Measurements from ENCODE around the gene ADGRD1.
"Not testable (repeated sequence)": the region's sequence is repeated elsewhere in the genome, so short reads cannot be mapped to it uniquely, and the experiment has no call there.

ADGRD1 gene

DNA sequence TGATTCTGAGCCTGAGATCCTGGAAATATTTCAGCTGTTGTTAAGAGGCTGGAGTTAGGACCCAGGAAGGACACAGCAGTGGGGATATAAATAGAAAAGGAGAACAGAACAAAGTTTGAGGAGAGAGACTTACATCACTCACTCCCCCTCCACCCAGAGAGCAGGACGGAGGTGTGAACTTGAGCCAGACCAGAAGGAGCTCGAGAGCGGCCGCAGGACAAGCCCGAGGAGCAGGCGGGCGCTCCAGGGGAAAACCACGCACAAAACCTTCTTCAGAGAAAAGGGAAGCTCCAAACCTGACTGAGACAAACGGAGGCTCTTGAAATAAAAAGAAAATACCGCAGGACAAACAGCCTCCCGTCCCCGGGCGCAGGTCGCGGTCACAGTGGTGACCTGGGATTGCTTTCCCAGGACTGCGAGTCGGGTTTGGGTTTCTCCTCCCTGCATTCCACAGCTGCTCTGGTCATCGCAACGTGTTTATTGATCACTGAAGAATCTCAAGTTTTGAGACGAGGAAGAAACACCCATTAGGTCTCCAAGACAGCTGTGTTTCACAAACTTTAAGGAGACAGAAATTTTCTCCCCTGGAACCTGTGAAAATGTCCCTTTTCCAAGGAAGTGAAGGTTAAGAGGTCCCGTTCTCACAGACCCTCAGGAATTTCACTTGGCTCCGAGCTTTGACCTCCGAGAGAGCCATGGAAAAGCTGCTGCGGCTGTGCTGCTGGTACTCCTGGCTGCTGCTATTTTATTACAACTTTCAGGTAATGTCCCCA is at the start of gene ADGRD1:
TSS of gene ADGRD1 (plus strand) at position 137 of the 773 bp plus-strand sequence. CDS start at position 696, 559 bp downstream.
- peak; percentile 56 for DNase-seq

DNA sequence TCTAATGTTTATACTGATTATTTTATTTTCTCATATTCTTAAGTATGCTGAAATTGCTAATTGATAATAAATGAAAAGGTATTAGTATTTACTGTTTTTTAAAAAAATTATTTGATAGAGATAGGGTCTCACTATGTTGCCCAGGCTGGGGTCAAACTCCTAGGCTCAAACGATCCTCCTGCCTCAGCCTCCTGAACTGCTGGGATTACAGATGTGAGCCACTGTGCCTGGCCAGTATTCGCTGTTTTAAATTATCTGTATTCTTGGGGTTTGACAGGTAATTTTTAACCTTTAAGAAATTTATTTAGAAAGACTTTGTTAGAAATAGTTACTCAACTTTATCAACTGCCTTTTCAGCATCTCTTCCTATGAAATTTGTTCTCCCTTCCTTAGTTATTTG is 49.6 kb upstream of the ADGRD1 start:
- DNase-seq: no peak

DNA sequence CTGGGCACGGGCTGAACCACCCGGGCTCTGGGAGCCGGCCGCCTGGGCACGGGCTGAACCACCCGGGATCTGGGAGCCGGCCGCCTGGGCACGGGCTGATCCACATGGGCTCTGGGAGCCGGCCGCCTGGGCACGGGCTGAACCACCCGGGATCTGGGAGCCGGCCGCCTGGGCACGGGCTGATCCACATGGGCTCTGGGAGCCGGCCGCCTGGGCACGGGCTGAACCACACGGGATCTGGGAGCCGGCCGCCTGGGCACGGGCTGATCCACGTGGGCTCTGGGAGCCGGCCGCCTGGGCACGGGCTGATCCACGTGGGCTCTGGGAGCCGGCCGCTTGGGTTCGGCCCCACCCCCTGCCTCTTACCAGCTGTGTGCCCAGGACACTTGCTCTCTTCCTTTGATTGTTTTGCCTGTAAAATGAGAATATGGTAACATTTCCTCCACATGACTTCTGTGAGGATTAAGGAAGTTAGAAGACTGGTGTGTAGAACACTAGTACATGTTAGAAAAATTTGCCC is 48.7 kb upstream of the ADGRD1 start:
- DNase-seq: not testable (repeated sequence)

DNA sequence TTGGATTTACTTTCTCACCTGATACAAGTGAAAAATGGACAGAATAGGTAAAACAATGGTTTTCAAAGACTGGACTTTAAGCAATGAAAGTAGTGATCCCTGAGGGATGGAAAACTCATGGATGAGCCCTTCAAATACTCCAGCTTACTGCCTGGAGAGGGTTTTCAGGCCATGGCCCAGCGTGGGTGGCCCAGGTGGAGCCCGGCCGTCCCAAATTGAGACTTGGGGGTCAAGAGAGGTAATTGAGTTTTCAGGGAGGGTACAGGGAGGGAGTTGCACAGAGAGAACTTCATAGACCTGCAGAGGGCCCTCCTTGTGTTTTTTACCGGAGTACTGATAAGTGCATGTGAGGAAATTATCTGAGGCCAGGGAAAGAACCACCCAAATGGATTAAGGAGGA is 44.6 kb upstream of the ADGRD1 start:
- no peak for DNase-seq

DNA sequence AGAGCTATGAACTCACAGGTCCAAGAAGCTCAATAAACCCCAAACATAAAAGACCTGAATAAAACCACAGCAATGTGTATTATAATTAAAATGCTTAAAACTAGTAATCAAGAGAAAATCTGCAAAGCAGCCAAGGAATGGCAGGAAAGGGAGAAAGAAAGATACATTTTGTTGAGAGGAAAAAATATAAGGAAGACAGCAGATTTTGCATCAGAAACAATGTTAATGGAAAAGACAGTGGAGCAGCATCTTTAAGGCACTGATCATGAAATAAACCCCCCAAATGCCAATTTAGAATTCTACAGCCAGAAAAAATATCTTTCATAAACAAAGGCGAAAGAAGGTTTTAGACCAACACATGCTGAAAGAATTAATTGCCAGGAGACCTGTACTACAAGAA is 42.5 kb upstream of the ADGRD1 start:
- no peak for DNase-seq

DNA sequence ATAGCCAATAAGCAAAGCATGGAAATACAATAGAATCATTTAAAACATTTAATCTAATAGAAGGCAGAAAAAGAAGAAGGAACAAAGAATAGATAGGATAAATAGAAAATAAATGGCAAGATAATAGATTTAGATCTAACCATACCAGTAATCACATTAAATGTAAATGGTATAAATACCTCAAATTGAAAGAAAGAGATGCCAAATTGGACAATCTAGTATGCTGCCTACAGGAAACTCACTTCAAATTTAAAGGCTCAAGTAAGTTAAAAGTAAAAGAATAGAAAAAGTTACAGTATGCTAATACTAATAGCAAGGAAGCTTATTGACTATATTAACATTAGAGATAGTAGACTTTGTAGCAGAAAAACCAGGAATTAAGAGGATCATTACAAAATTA is 41.8 kb upstream of the ADGRD1 start:
- DNase-seq: no peak

DNA sequence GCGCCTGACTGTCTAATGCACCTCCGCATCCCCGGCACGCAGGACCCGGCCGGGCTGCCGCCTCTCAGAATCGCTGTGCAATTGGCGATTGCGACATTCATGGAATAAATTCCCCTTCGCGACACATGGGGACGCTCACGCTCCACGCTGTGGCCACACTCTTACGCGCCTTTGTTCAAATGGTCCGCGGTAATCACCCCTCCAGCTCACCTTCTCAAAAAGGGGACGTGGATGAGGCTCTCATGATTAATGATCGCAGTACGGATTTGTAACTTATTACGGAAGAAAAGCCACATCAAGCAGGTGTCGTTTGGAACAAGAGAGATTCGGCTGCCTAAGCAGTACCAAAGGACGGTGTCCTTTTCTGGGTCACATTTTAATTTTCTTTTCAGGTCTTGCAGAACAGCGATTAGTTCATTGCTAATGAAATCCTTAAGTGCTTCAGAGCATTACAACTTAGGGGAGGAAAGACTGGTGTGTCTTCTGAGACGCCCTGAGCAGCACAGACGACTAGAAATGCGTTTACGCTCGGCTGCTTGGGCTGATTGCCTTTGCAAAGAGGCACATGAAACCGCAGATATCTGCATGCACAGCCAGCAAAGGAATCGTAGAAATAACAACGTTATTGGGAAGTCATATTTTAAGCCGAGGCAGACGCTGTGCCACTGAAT is 37.3 kb upstream of the ADGRD1 start:
- peak; percentile 96 for DNase-seq

DNA sequence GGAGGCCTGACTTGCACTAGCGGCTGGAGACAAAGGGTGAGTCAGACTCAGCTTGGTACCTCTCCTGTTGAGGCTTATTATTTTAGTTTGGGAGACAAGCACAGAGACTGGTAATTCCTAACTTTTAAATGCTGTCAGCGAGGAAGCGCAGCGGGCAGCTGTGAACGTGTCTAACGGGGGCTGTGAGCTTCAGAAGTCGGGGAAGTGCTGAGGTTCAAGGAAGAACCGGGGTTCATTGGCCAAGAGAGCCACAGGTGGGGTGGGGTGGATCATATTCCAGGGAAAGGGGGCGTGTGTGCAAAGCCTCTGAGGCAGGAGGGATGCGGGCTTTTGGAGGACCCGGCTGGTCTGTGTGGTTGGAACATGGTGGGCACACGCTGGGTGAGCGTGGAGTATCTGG is 36.1 kb upstream of the ADGRD1 start:
- DNase-seq: no peak

DNA sequence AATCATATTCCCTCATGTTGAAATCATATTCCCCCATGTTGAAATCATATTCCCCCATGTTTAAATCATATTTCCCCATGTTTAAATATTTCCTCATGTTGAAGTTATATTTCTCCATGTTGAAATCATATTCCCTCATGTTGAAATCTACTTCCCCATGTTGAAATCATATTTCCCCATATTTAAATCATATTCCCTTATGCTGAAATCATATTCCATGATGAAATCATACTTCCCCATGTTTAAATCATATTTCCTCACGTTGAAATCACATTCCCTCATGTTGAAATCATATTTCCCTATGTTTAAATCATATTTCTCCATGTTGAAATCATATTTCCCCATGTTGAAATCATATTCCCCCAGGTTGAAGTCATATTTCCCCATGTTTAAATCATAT is 34.6 kb upstream of the ADGRD1 start:
- no peak for DNase-seq

DNA sequence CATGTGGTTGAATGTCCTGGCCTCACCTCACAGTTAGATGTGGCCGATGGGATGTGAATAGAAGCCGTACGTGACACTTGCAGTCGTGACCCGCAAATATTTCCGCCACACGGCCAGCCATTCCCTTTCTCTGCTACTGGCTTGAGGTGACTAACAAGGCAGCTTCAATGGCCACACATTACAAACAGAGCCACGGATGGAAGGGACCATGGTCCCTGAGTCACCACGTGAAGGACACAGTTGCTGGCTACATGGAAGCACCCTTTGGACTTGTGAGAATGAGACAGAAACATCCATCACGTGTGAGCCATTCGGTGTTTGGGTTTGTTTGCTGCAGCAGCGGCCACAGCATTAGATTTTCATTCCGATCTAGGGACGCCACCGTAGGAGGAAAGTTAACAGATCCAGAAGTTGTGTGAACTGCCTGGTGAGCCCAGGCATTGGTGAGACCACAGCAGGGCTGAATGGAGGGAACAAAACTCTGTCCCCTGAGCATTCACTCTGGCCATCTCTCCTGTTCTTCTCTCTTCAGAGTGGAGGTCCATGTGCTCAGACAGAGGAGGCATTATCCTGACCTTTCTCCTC is 33.5 kb upstream of the ADGRD1 start:
- DNase-seq: no peak

DNA sequence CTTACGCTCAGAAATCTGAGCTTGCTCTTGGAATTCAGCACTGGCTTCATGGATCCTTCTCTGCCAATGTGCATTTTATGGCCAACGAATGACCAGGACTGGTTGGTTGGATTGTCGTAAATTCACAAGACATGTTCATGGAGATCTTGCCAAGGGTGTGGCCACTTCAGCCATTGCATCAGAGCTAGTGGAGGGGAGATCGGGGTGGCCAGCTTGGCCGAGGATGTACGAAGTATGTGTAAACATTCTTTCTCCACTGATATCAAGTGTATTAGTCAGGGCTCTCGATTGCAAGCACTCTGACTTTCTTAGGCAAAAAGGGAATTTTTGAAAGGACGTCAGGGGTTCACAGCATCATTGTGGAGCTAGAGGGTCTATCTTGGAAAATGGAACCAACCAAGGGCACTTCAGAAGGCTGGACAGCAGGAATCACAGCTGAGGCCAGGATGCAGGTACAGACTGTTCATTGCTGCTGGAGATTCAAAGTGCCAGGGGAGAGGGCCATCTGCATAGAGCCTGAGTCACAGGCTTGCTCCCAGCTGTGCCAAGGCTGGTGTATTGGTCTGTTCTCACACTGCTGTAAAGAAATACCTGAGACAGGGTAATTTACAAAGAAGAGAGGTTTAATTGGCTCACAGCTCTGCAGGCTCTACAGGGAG is 32.9 kb upstream of the ADGRD1 start:
- no peak for DNase-seq

DNA sequence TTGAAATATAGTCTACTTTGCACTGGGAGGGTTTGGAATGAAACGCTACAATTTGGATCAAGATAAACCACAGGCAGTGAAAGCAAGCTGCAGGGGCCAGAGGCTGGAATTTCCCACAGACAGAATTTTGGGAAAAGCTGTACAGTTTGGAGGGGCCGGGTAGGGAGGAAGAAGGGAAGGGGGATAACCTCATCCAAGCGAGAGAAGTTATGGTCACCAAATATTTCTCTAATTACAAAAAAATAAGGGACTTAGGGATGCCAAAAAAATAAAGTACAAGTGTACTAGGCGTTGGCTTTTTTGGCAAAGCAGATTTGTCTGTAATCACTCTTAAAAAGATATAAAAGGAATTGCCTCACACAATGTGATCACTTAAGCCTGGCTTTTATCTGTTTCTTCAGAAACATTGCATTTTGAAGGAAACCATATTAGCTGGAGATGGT is 31.2 kb upstream of the ADGRD1 start:
- peak; percentile 11 for DNase-seq

DNA sequence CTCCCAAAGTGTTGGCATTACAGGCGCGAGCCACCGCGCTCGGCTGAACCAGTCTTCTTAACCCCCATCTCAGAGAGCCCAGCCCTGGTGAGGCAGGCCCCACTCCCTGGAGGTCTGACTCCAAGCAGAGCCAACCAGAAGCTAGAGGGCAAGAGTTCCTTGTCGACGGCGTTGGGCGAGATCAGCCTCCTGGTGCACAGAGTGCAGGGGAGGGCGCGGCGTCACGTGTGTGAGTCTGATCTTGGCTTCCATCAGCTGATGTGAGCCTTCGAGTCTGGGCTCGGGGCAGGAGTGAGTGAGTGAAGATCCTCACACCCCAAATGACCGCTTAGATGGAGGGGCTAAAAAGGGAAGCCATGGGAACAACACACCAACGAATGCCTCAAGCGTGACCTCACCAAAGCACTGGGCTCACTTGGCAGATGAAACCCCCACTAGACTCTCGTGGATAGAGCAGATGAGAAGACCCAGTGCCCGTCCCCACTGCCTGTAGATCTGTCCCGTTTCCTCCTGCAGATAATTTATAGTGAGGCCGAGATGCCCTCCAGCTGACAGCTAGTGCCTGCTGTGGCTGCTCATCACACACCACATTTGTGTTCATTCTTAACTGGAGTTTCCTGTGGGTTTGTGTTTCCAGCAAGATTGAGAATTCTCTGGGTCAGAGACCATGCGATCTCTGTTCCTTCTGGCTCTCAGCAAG is 28.6 kb upstream of the ADGRD1 start:
- DNase-seq: no peak

DNA sequence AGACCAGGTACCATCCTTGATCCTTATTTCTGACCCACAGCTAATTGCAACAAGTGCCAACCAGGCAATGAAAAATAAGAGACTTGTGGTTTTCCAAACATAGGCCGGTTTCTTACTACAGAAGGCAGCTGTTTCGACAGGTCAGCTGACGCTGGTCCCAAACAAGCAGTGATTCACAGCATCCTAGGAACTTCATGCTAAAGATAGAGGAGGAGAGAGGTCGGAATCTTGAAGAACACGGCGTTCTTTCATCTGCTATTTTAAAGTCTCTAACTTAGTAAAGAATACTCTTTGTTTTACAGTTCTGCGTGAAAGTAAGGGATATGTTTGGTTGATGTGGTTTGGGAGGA is 28.1 kb upstream of the ADGRD1 start:
- DNase-seq: no peak

DNA sequence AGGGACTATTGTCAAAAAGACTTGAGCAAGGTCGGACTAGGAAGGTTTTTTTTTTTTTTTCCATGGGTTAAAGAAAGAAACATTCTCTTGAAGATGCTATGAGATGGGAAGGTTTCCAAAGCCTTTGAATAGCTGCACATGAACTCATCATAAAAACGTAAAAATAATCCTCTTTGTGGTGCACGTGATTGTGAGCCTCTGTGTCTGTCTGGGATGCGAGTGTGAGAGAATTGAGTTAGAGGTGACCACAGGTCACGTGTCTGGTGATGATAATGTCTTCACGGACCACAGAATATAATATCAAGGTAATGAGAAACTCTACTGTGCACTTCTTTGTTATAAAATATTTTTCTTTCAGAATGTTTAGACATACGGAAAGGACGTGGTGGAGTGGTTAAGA is 24.3 kb upstream of the ADGRD1 start:
- DNase-seq: no peak

DNA sequence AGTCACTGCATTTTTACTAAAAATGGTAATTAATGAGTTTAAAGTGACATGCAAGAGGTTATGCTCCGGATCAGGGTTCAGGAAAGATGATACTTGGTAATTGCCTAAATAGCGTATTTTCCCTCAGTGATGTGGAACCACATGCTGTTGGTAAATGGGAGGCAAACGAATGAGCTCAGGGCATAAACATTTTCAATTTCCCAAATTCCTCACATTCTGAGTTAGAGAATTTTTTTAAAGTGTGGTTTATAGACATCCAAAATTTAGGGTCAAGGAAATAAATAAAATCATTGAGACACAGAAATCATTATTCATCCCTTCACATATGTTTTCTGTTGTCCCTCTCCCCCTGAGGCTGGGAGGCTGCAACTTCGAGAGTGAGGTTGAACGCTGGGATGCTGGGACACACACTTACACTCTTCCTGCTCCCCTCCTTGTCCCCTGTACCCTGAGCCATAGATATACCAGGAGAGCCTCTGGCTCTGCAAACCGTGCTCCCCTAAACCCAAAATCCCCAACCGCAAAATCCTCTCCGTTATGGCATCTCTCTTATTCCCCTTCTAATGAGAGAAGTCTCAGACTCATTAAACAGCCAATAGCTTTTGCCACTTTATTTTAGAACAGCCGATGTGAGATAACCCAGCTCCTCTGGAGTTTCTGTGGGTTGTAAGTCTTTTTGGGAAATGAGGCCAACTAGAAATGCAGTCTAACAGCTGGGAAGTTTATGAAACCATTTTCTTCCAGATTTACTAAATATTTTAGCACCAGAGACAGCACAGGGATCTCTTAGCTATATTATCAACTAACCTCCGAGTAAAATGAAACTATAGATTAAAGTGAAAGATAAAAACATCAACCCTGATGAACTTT is 21.4 kb upstream of the ADGRD1 start:
- DNase-seq: no peak

DNA sequence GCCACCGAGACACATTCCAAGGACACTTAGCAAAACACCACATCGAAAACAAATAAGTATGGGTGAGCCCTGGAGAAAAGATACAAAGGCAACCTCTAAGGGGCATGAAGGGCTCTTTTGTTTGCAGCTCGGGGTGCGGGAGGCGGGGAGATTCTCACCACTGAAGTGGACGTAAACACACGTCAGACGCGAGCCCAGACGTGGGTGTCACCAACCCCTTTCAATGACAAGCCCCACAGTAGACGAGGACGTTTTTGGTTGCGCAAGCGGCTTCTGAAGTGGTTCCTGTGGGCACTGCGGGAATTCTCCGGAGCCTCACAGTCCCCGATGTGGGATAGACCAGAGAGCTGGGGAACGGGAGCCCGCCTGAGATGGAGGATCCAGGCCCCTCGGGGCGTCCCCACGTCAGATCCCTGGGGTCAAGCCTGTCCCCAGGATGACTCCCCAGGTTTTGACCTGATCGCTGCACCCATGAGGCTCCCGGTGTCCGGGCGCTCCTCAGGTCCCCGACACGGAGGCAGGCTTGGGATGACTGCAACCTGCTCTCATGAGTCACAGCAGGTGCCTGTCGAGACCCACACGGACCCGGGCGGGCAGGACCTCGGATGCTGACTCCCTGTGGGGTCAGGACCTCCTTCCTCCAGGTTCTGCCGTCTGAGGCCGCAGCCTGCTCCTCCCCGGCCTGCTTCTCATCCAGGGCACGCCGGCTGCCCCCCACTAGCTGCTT is 20.3 kb upstream of the ADGRD1 start:
- DNase-seq: no peak

DNA sequence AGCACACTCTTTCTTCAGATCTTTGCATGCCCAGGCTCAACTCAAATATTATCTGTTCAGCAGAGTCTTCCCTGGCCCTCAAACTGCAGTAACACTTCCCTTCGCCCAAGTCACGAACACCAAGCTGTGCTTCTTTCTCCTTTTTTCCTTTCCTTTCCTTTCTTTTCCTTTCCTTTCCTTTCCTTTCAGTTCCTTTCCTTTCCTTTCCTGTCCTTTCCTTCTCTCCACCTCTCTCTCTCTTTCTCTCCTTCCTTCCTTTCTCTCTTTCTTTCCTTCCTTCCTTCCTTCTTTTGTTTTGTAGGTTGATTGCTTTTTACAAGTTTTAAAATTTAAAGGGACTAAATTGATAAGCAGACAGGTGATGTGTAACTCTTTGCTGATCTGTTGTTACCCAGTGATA is 19.0 kb upstream of the ADGRD1 start:
- no peak for DNase-seq

DNA sequence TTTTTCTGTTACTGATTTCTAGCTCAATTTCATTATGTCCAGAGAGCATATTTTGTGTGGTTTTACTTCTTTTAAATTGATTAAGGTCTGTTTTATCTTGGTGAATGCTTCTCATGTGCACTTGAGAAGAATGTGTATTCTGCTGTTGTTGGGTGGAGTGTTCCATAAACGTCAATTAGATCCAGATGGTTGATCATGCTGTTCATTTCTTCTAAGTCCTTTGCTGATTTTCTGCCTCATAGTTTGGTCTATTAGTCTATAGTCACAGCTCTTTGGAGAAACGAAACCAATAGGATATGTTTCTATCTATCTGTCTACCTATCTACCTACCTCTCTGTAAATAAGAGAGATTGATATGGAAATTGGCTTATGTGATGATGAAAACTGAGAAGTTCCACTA is 17.1 kb upstream of the ADGRD1 start:
- DNase-seq: no peak

DNA sequence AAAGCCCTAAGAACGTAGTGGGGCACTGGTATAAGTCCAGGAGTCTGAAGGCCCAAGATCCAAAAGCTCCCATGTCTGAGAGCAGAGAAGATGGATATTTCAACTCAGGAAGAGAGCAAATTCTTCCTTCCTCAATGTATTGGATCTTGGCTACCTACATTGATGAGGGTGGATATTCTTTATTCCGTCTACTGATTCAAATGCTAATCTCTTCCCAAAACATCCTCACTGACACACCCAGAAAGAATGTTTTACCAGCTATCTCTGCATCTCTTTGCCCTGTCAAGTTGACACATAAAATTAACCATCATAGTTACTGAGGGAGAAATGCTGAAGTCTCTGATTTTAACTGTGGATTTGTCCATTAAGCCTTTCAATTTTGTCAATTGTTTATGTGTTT is 16.6 kb upstream of the ADGRD1 start:
- DNase-seq: no peak

DNA sequence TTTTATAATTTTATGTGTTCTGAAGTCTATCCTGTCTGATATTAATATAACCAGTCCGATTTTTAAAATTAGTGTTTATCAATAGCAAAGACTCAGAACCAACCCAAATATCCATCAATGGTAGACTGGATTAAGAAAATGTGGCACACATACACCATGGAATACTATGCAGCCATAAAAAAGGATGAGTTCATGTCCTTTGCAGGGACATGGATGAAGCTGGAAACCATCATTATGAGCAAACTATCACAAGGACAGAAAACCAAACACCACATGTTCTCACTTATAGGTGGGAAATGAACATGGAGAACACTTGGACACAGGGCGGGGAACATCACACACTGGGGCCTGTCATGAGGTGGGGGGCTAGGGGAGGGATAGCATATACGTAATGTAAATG is 16.2 kb upstream of the ADGRD1 start:
- not testable (repeated sequence) for DNase-seq
